Fibroblast of mammary gland (primary cell): Measurements from ENCODE around the gene ATXN7.
A peak's percentile ranks its signal among the peaks of the same experiment; 100 is the strongest.

Experiments
- DNase-seq: peaks from one replicate; pipeline ENCODE4 v3.0.0-alpha.2; 2010; ENCODE audit warnings: low read depth
- H3K4me3 ChIP-seq: 2 replicates; pipeline ENCODE4 v1.5.1; 2011; ENCODE audit warnings: low read depth, mild to moderate bottlenecking, low read length, moderate library complexity; ENCODE audit not compliant: control insufficient read depth
- TF ChIP-seq, protein P1 (sequence below): conservative IDR thresholded peaks from 2 replicates; pipeline ENCODE4 v1.5.1; 2011; ENCODE audit warnings: low read depth, low read length, inconsistent platforms; ENCODE audit not compliant: control insufficient read depth, insufficient read depth

ATXN7 gene

DNA sequence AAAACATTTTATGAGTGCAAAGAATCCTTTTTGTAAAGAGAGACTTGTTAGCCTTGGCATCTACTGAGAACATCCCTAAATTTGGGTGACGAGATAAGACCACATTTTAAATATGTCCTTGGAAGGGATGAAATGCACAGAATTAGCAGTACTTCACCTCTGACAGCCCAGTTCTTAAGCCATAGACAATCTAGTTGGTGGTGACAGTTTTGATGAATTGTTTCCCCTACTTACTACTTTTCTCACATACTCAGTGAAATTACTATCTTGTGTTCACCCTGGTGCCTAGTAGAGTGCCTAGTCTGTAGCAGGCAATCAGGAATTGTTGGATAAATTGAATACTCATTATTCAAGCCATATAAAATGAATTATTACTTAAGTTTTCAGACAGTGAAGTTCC is 45.1 kb downstream of the ATXN7 start:
- DNase-seq: no peak
- H3K4me3 ChIP-seq: no peak overlapping the region
- TF ChIP-seq, protein P1, sequence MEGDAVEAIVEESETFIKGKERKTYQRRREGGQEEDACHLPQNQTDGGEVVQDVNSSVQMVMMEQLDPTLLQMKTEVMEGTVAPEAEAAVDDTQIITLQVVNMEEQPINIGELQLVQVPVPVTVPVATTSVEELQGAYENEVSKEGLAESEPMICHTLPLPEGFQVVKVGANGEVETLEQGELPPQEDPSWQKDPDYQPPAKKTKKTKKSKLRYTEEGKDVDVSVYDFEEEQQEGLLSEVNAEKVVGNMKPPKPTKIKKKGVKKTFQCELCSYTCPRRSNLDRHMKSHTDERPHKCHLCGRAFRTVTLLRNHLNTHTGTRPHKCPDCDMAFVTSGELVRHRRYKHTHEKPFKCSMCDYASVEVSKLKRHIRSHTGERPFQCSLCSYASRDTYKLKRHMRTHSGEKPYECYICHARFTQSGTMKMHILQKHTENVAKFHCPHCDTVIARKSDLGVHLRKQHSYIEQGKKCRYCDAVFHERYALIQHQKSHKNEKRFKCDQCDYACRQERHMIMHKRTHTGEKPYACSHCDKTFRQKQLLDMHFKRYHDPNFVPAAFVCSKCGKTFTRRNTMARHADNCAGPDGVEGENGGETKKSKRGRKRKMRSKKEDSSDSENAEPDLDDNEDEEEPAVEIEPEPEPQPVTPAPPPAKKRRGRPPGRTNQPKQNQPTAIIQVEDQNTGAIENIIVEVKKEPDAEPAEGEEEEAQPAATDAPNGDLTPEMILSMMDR: no peak

DNA sequence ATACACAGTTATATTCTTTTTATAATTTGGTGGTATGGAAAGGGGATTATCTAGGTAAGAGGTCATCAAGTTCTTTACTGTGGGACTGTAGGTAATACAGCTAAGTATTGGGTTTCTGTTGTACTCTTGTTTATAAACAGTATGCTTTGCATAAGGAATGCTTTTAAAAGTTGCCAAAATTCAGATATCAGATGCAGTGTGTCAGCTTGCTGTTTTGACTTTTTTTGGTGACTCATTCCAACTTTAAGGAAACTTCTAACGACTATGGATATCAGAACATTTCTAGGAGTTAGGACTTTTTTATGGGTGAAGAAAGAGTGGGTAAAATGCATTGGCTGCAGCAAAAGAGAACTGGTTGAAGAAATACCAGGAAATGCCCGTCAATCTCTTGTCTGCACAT is 45.8 kb downstream of the ATXN7 start:
- peak; percentile 28 for DNase-seq
- H3K4me3 ChIP-seq: no peak overlapping the region
- TF ChIP-seq, protein P1: no peak

DNA sequence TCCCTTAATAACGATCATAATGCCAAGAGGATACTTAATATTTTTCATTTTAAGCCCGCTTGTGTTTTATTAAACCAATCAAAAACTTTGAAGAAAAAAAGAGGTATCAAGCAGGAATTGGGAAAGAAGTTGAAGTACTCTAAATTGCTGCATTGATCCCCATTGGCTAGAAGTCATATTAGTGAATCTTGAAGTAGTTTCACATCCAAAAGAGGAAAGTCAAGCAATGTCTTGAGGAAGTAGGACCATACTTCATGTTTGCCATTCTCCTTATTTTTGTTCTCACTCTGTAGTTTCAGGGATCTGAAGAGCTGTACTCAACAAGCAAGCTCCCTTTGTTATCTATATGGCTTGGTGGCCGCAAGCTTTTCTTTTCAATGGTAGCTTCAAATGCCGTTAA is 46.3 kb downstream of the ATXN7 start:
- H3K4me3 ChIP-seq: no peak overlapping the region
- TF ChIP-seq, protein P1: no peak
- no peak for DNase-seq

DNA sequence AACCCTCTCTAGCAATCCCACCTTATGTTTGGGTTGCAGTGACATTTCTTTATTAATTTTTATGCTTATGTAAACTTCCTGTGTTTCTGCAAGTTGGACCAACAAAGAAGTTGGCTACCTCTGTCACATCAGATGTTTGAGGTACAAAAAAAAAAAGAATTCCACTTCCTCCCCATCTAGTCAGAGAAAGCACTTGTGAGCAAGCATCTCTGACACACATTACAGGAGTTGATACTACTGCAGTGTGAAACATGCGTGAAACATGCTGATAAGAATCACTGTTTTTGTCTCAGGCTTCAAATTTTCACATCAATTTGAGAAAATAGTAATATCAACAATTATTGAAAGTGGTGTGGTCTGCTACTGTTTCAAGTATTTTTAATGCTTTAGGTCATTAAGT is 47.2 kb downstream of the ATXN7 start:
- DNase-seq: peak; percentile 32
- TF ChIP-seq, protein P1: no peak
- H3K4me3 ChIP-seq: peak overlapping the region; percentile 72

DNA sequence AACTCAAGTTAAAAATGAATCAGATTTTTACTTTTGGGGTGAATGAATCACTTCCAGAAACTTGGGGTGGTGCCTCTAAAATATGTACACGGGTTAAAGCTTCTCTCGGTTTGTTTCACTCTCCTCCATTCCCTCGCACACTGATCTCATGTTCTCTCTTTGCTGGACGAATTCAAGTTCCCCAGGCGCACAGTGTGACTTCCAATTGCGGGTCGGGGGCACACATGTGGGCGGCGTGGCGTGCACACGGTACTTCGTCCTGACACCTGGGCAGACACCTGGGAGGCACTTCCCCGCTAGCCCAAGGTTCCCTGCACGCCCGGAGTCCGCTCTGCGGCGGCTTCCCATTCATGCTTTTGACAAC is 47.8 kb downstream of the ATXN7 start:
- peak; percentile 18 for DNase-seq
- TF ChIP-seq, protein P1: no peak
- peak overlapping the region; percentile 72 for H3K4me3 ChIP-seq

DNA sequence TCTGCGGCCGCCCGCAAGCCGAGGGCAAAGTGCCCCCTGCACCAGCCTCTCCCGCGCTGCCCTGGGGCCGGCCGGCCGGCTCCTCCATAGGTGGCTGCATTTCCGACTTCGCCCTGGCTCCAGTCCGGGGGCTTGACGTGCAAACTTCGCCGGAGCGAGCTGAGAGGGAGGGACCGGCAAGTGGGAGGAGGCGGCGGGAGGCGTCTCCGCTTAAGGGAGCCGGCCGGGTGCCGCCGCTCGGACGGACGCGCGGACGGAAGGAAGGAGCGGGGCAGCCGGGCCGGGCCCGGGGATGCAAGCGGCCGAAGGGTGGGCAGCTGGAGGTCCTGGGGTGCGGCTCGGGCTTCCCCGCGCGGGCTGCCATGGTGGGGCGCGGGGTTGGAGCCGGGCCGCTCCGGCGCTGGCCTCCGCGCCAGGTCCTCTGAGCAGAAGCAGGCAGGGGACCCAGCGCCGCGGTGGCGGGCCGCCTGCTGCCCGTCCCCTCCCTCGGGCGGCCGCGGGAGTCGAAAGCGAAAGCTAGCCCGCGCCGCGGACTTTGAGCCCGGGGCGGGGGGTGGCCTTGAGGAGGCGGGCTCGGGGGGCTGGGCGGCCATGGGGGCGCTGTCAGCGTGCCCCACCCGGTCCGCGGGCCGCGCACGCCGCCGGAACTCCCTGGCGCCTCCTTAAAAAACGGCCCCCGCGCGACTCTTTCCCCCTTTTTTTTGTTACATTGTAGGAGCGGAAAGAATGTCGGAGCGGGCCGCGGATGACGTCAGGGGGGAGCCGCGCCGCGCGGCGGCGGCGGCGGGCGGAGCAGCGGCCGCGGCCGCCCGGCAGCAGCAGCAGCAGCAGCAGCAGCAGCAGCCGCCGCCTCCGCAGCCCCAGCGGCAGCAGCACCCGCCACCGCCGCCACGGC is 48.5 kb downstream of the ATXN7 start, which contains the start of gene SCAANT1:
Gene SCAANT1 (minus strand): TSS at position 511 of the 895 bp plus-strand sequence.
- TF ChIP-seq, protein P1: no peak
- peak; percentile 86 for DNase-seq
- peak within 1 kb of the TSS; percentile 72 for H3K4me3 ChIP-seq
